Ectodermal cell (in vitro differentiated cells): ENCODE data around the gene ANKRD33B.
"Not testable (repeated sequence)": the region's sequence is repeated elsewhere in the genome, so short reads cannot be mapped to it uniquely, and the experiment has no call there.

Experiments used
- H3K27ac ChIP-seq: 2 replicates; pipeline ENCODE4 v1.7.0; 2013; ENCODE audit warnings: mild to moderate bottlenecking, low read depth, low read length; ENCODE audit not compliant: insufficient read depth, poor library complexity, severe bottlenecking
- H3K27me3 ChIP-seq: 2 replicates; pipeline ENCODE4 v1.7.0; 2013; ENCODE audit warnings: mild to moderate bottlenecking, low read length; ENCODE audit not compliant: insufficient read depth, control insufficient read depth, poor library complexity, severe bottlenecking
- H3K36me3 ChIP-seq: one replicate; pipeline ENCODE4 v1.7.0; 2013; ENCODE audit warnings: low read length; ENCODE audit not compliant: control insufficient read depth, insufficient read depth
- H3K4me1 ChIP-seq: one replicate; pipeline ENCODE4 v1.7.0; 2013; ENCODE audit warnings: low read length; ENCODE audit not compliant: control insufficient read depth, insufficient read depth
- H3K4me3 ChIP-seq: 2 replicates; pipeline ENCODE4 v1.7.0; 2013; ENCODE audit warnings: low read depth, low read length, control low read depth; ENCODE audit not compliant: insufficient read depth
- H3K9me3 ChIP-seq: 2 replicates; pipeline ENCODE4 v1.7.0; 2013; ENCODE audit warnings: mild to moderate bottlenecking, low read length, moderate library complexity; ENCODE audit not compliant: control insufficient read depth
- WGBS, 2 experiments: methylation state at CpG; one replicate each; pipeline ENCODE4 v1.1.7; 2013; ENCODE audit warnings: missing lambda C conversion rate in 2 of 2; 5-methylcytosine and 5-hydroxymethylcytosine counted together

ANKRD33B gene

GRCh38 chr5:10602031-10602806, 38.3 kb downstream of the ANKRD33B start:
- H3K9me3 ChIP-seq = no peaks in the 10 kb centered on the region
- H3K4me3 ChIP-seq = no peak overlapping the region
- 85% methylated on average over 15 of the region's 15 CpGs for WGBS, 2 experiments
- H3K27ac ChIP-seq = no peak overlapping the region
- no peaks in the 10 kb centered on the region for H3K36me3 ChIP-seq
- H3K4me1 ChIP-seq = peaks cover 5% of the 10 kb centered on the region
- no peaks in the 10 kb centered on the region for H3K27me3 ChIP-seq

GRCh38 chr5:10604975-10605374, 41.1 kb downstream of the ANKRD33B start:
- Histone ChIP-seq H3K4me3 (no peak overlapping the region), H3K36me3 (no peaks in the 10 kb centered on the region), H3K27ac (no peak overlapping the region), H3K4me1 (peaks cover 13% of the 10 kb centered on the region), H3K9me3 (no peaks in the 10 kb centered on the region), H3K27me3 (no peaks in the 10 kb centered on the region)
- 93 to 95% methylated on average over 6 of the region's 6 CpGs for WGBS, 2 experiments

- H3K27ac ChIP-seq = not testable (repeated sequence)
Observed at GRCh38 chr5:10606632-10607022, 42.8 kb downstream of the ANKRD33B start.

GRCh38 chr5:10607023-10607665, 43.3 kb downstream of the ANKRD33B start:
- Histone ChIP-seq H3K27me3 (no peaks in the 10 kb centered on the region), H3K36me3 (no peaks in the 10 kb centered on the region), H3K4me1 (peaks cover 13% of the 10 kb centered on the region), H3K4me3 (no peak overlapping the region), H3K9me3 (no peaks in the 10 kb centered on the region), H3K27ac (no peak overlapping the region)
- WGBS, 2 experiments = 44 to 48% methylated on average over 13 of the region's 13 CpGs

More at GRCh38 chr5:10606632-10607022, 42.8 kb downstream of the ANKRD33B start:
- not testable (repeated sequence) for H3K9me3 ChIP-seq, H3K36me3 ChIP-seq, H3K27me3 ChIP-seq, H3K4me3 ChIP-seq
- peaks cover 13% of the 10 kb centered on the region for H3K4me1 ChIP-seq
- WGBS, 2 experiments = 91 to 94% methylated on average over 9 of the region's 9 CpGs

- Histone ChIP-seq H3K4me1 (peaks cover 13% of the 10 kb centered on the region), H3K27ac (no peak overlapping the region), H3K9me3 (no peaks in the 10 kb centered on the region), H3K36me3 (no peaks in the 10 kb centered on the region), H3K27me3 (no peaks in the 10 kb centered on the region), H3K4me3 (no peak overlapping the region)
- 60 to 68% methylated on average over 5 of the region's 5 CpGs for WGBS, 2 experiments
Observed at GRCh38 chr5:10607666-10608073, 43.8 kb downstream of the ANKRD33B start.

GRCh38 chr5:10608081-10608480, 44.2 kb downstream of the ANKRD33B start:
- 86 to 87% methylated on average over 8 to 9 of the region's 9 CpGs for WGBS, 2 experiments
- not testable (repeated sequence) for H3K27ac ChIP-seq, H3K36me3 ChIP-seq, H3K4me3 ChIP-seq, H3K27me3 ChIP-seq, H3K9me3 ChIP-seq
- H3K4me1 ChIP-seq = peaks cover 13% of the 10 kb centered on the region

GRCh38 chr5:10610058-10610457, 46.2 kb downstream of the ANKRD33B start:
- Histone ChIP-seq H3K27ac (no peak overlapping the region), H3K27me3 (no peaks in the 10 kb centered on the region), H3K36me3 (no peaks in the 10 kb centered on the region), H3K4me1 (peaks cover 13% of the 10 kb centered on the region), H3K9me3 (no peaks in the 10 kb centered on the region), H3K4me3 (no peak overlapping the region)
- 89 to 95% methylated on average over 6 of the region's 6 CpGs for WGBS, 2 experiments

- H3K36me3 ChIP-seq = no peaks in the 10 kb centered on the region
- H3K4me1 ChIP-seq = peaks cover 13% of the 10 kb centered on the region
- no peaks in the 10 kb centered on the region for H3K27me3 ChIP-seq
- no peak overlapping the region for H3K4me3 ChIP-seq
- H3K27ac ChIP-seq = no peak overlapping the region
- no peaks in the 10 kb centered on the region for H3K9me3 ChIP-seq
- WGBS, 2 experiments = 77 to 84% methylated on average over 4 of the region's 4 CpGs
Observed at GRCh38 chr5:10611290-10611689, 47.4 kb downstream of the ANKRD33B start.

GRCh38 chr5:10612251-10612650, 48.4 kb downstream of the ANKRD33B start:
- no peaks in the 10 kb centered on the region for H3K36me3 ChIP-seq
- H3K27me3 ChIP-seq = no peaks in the 10 kb centered on the region
- 73 to 75% methylated on average over 5 of the region's 5 CpGs for WGBS, 2 experiments
- peaks cover 7% of the 10 kb centered on the region for H3K4me1 ChIP-seq
- H3K9me3 ChIP-seq = no peaks in the 10 kb centered on the region
- H3K27ac ChIP-seq = no peak overlapping the region
- no peak overlapping the region for H3K4me3 ChIP-seq

GRCh38 chr5:10615693-10616092, 51.8 kb downstream of the ANKRD33B start:
- no peak overlapping the region for H3K27ac ChIP-seq
- H3K36me3 ChIP-seq = no peaks in the 10 kb centered on the region
- no peak overlapping the region for H3K4me3 ChIP-seq
- no peaks in the 10 kb centered on the region for H3K9me3 ChIP-seq
- no peaks in the 10 kb centered on the region for H3K27me3 ChIP-seq
- H3K4me1 ChIP-seq = no peaks in the 10 kb centered on the region
- 92 to 98% methylated on average over 3 of the region's 3 CpGs for WGBS, 2 experiments
